Measurements from ENCODE around the gene OR2D2. TPM values are rescaled to one million over a fixed set of nuclear protein-coding genes. Genes with fewer than 3 reads are reported as not detected.

The OR2D2 gene
- total RNA-seq, 1 experiment from 2014 or later, result 0.20 TPM

DNA sequence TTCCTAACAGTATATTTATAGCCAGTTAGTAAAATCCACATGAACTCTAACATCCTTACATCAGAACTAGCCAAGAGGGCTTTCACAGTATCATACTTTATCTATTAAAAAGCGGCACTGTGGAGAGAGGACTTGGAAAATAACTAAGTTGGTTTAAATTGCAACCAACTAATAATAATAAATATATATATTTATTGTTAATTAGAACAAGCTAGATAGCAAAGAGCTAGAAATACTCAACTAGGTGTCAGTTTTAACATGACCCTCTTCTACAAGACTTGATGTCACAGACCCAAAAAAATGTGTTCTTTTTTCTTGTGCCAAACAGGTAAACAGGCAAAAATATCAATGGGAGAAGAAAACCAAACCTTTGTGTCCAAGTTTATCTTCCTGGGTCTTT lies 28.4 kb upstream of the OR2D2 start, which contains the start of gene OR2D3:
Gene OR2D3, plus strand, starts transcription at position 301 of the 400 bp plus-strand sequence. Its CDS starts 0 bp downstream, at position 301.
- Histone ChIP-seq H3K36me3 (ENCODE audit: control insufficient read depth in 1 of 2, insufficient read depth in 2 of 2, low read length in 2 of 2) (no peaks in the 10 kb centered on the region), H3K27ac (ENCODE audit: low read depth, low read length) (no peak within 1 kb of the TSS), H3K9me2 (ENCODE audit: insufficient read depth) (no peaks in the 10 kb centered on the region), H3K27me3 (ENCODE audit: insufficient read depth, low read length) (no peaks in the 10 kb centered on the region), H3K4me2 (ENCODE audit: low read length) (no peak within 1 kb of the TSS), H3K4me3 (replicated peaks in 1 of 2; ENCODE audit: low read depth in 1 of 2, low read length in 2 of 2) (no peak within 1 kb of the TSS), H3K9ac (ENCODE audit: low read length) (no peak within 1 kb of the TSS), H3K9me3 (ENCODE audit: control insufficient read depth in 1 of 2, insufficient read depth in 1 of 2, low read depth in 1 of 2, low read length in 2 of 2) (no peaks in the 10 kb centered on the region), H3K79me2 (ENCODE audit: insufficient read depth, low read length) (no peaks in the 10 kb centered on the region), H3K4me1 (ENCODE audit: control insufficient read depth in 1 of 2, insufficient read depth in 2 of 2, low read length in 2 of 2) (peaks cover 4% of the 10 kb centered on the region in 2 experiments; a peak in 2 of 4 replicates), H4K20me1 (ENCODE audit: insufficient read depth) (no peaks in the 10 kb centered on the region), H2AFZ (ENCODE audit: low read depth, low read length, poor library complexity, severe bottlenecking) (no peak within 1 kb of the TSS)
- BruUV-seq (replicated peaks), result no TSS peak
- TF ChIP-seq CBX3 (IDR thresholded peaks at IDR 0.05; ENCODE audit: low read depth), result no peak
- no peak for TF ChIP-seq YY1 (IDR thresholded peaks at IDR 0.05; ENCODE audit: extremely low read depth, insufficient replicate concordance, low read depth, low read length)
- TF ChIP-seq, protein P1, sequence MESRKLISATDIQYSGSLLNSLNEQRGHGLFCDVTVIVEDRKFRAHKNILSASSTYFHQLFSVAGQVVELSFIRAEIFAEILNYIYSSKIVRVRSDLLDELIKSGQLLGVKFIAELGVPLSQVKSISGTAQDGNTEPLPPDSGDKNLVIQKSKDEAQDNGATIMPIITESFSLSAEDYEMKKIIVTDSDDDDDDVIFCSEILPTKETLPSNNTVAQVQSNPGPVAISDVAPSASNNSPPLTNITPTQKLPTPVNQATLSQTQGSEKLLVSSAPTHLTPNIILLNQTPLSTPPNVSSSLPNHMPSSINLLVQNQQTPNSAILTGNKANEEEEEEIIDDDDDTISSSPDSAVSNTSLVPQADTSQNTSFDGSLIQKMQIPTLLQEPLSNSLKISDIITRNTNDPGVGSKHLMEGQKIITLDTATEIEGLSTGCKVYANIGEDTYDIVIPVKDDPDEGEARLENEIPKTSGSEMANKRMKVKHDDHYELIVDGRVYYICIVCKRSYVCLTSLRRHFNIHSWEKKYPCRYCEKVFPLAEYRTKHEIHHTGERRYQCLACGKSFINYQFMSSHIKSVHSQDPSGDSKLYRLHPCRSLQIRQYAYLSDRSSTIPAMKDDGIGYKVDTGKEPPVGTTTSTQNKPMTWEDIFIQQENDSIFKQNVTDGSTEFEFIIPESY (IDR thresholded peaks at IDR 0.05; ENCODE audit: extremely low read depth, insufficient replicate concordance, low read length), result no peak
- no peak for TF ChIP-seq CEBPB (IDR thresholded peaks at IDR 0.05; ENCODE audit: low read depth)
- TF ChIP-seq, protein P2, sequence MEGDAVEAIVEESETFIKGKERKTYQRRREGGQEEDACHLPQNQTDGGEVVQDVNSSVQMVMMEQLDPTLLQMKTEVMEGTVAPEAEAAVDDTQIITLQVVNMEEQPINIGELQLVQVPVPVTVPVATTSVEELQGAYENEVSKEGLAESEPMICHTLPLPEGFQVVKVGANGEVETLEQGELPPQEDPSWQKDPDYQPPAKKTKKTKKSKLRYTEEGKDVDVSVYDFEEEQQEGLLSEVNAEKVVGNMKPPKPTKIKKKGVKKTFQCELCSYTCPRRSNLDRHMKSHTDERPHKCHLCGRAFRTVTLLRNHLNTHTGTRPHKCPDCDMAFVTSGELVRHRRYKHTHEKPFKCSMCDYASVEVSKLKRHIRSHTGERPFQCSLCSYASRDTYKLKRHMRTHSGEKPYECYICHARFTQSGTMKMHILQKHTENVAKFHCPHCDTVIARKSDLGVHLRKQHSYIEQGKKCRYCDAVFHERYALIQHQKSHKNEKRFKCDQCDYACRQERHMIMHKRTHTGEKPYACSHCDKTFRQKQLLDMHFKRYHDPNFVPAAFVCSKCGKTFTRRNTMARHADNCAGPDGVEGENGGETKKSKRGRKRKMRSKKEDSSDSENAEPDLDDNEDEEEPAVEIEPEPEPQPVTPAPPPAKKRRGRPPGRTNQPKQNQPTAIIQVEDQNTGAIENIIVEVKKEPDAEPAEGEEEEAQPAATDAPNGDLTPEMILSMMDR (IDR thresholded peaks at IDR 0.05 in 2 of 3, conservative IDR thresholded peaks at IDR 0.05 in 1 of 3; ENCODE audit: borderline replicate concordance in 1 of 3, insufficient read depth in 1 of 3, low read depth in 2 of 3, low read length in 2 of 3), result no peak
- TF ChIP-seq ELF1 (IDR thresholded peaks at IDR 0.05; ENCODE audit: borderline replicate concordance, low read depth), result no peak
- TF ChIP-seq SIN3A (IDR thresholded peaks at IDR 0.05; ENCODE audit: low read depth), result no peak
- TF ChIP-seq, protein P3, sequence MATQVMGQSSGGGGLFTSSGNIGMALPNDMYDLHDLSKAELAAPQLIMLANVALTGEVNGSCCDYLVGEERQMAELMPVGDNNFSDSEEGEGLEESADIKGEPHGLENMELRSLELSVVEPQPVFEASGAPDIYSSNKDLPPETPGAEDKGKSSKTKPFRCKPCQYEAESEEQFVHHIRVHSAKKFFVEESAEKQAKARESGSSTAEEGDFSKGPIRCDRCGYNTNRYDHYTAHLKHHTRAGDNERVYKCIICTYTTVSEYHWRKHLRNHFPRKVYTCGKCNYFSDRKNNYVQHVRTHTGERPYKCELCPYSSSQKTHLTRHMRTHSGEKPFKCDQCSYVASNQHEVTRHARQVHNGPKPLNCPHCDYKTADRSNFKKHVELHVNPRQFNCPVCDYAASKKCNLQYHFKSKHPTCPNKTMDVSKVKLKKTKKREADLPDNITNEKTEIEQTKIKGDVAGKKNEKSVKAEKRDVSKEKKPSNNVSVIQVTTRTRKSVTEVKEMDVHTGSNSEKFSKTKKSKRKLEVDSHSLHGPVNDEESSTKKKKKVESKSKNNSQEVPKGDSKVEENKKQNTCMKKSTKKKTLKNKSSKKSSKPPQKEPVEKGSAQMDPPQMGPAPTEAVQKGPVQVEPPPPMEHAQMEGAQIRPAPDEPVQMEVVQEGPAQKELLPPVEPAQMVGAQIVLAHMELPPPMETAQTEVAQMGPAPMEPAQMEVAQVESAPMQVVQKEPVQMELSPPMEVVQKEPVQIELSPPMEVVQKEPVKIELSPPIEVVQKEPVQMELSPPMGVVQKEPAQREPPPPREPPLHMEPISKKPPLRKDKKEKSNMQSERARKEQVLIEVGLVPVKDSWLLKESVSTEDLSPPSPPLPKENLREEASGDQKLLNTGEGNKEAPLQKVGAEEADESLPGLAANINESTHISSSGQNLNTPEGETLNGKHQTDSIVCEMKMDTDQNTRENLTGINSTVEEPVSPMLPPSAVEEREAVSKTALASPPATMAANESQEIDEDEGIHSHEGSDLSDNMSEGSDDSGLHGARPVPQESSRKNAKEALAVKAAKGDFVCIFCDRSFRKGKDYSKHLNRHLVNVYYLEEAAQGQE (IDR thresholded peaks at IDR 0.05; ENCODE audit: low read depth), result no peak
- TF ChIP-seq FOSL1 (IDR thresholded peaks at IDR 0.05; ENCODE audit: low read depth), result no peak
- TF ChIP-seq TCF7L2 (IDR thresholded peaks at IDR 0.05; ENCODE audit: borderline replicate concordance, extremely low read depth, insufficient read depth, insufficient read length), result no peak
- TF ChIP-seq EZH2phosphoT487 (IDR thresholded peaks at IDR 0.05; ENCODE audit: borderline replicate concordance), result no peak
- TF ChIP-seq POLR2A (IDR thresholded peaks at IDR 0.05; ENCODE audit: borderline replicate concordance, extremely low read depth, insufficient read depth, insufficient read length), result no peak
- TF ChIP-seq POLR2AphosphoS5 (IDR thresholded peaks at IDR 0.05; ENCODE audit: low read depth, low read length), result no peak
- TF ChIP-seq SP1 (IDR thresholded peaks at IDR 0.05; ENCODE audit: low read depth), result no peak
- TF ChIP-seq, protein P4, sequence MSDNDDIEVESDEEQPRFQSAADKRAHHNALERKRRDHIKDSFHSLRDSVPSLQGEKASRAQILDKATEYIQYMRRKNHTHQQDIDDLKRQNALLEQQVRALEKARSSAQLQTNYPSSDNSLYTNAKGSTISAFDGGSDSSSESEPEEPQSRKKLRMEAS (IDR thresholded peaks at IDR 0.05), result no peak
- no peak for TF ChIP-seq ZFX (IDR thresholded peaks at IDR 0.05)
- no peak for TF ChIP-seq RAD21 (IDR thresholded peaks at IDR 0.05; ENCODE audit: low read depth)
- TF ChIP-seq JUND (IDR thresholded peaks at IDR 0.05), result no peak
- DNase-seq (ENCODE audit: low read depth, low spot score) (no peak), ATAC-seq (no peak)
- ChIA-PET CTCF (no interaction called here), RAD21 (ENCODE audit: low non-redundant PET in 1 of 2, low total read pairs in 2 of 2, uncharacterized antibody in 2 of 2, unreplicated experiment in 2 of 2) (no interaction called here), POLR2A (no interaction called here)
- intact Hi-C loops (cut with micrococcal nuclease), result no loop called here

Measured in HCT116 (cell line).